HT-29 (cell line): ENCODE data around the gene SCARB2. TPM values are rescaled to one million over a fixed set of nuclear protein-coding genes. Genes with fewer than 3 reads are reported as not detected.
A peak's percentile ranks its signal among the peaks of the same experiment; 100 is the strongest.

Experiments used
- DNase-seq: peaks from one replicate; pipeline ENCODE4 v3.0.0-alpha.2; 2015; ENCODE audit warnings: low spot score
- total RNA-seq: library from RNA; depleted of rRNA; stranded (reverse); fragments of >200 nt; shearing (Covaris generic); gene quantifications from 2 replicates; pipeline ENCODE4 v1.2.3, GENCODE V29; 2014; rRNA removed

SCARB2 gene
- total RNA-seq, 1 experiment from 2014 or later: 105 TPM

GRCh38 chr4:76153356-76153755 lies 60.3 kb downstream of the SCARB2 start:
- DNase-seq: no peak

- peak; percentile 95 for DNase-seq
Measured at GRCh38 chr4:76148142-76148865, 65.3 kb downstream of the SCARB2 start, which contains the start of gene NUP54. TSS of gene NUP54 (minus strand) at chr4:76148397. CDS start at chr4:76148374, 23 bp downstream.

- DNase-seq: peak; percentile 79
Measured at GRCh38 chr4:76147454-76148141, 66.0 kb downstream of the SCARB2 start.

GRCh38 chr4:76144546-76144945 lies 69.1 kb downstream of the SCARB2 start:
- no peak for DNase-seq

GRCh38 chr4:76141241-76141640 lies 72.4 kb downstream of the SCARB2 start:
- no peak for DNase-seq

- DNase-seq: no peak
Measured at GRCh38 chr4:76127754-76128153, 85.9 kb downstream of the SCARB2 start.

- no peak for DNase-seq
Measured at GRCh38 chr4:76125816-76126215, 87.8 kb downstream of the SCARB2 start.

- no peak for DNase-seq
Measured at GRCh38 chr4:76120199-76120598, 93.4 kb downstream of the SCARB2 start.

GRCh38 chr4:76117536-76117935 lies 96.1 kb downstream of the SCARB2 start:
- DNase-seq: no peak

- DNase-seq: no peak
Measured at GRCh38 chr4:76116821-76117220, 96.8 kb downstream of the SCARB2 start.

Other genes with a start within 250 kb of the SCARB2 start
- gene SDAD1, start 222.9 kb downstream of the SCARB2 start, total RNA-seq: 11.2 and 16.1 TPM in 2 replicates
- not detected in 2 replicates for gene CXCL9, start 206.3 kb downstream of the SCARB2 start, total RNA-seq
- 0.08 and 0.63 TPM in 2 replicates for gene CXCL10, start 190.3 kb downstream of the SCARB2 start, total RNA-seq
- gene CXCL11, start 177.8 kb downstream of the SCARB2 start, total RNA-seq: 0.10 and 0.31 TPM in 2 replicates
- not detected in 2 replicates for gene ART3, start 139.1 kb downstream of the SCARB2 start, total RNA-seq
- 29.1 and 43.6 TPM in 2 replicates for gene NUP54, start 65.4 kb downstream of the SCARB2 start, total RNA-seq
- gene FAM47E, start 37.9 kb upstream of the SCARB2 start, total RNA-seq: 2.4 and 2.9 TPM in 2 replicates
- gene STBD1, start 92.9 kb upstream of the SCARB2 start, total RNA-seq: 3.3 and 4.0 TPM in 2 replicates
- gene CCDC158, start 207.3 kb upstream of the SCARB2 start, total RNA-seq: not detected in 2 replicates
- 62.1 and 70.6 TPM in 2 replicates for gene SHROOM3, start 221.4 kb upstream of the SCARB2 start, total RNA-seq